ENCODE results near the gene GABPA.

DNA sequence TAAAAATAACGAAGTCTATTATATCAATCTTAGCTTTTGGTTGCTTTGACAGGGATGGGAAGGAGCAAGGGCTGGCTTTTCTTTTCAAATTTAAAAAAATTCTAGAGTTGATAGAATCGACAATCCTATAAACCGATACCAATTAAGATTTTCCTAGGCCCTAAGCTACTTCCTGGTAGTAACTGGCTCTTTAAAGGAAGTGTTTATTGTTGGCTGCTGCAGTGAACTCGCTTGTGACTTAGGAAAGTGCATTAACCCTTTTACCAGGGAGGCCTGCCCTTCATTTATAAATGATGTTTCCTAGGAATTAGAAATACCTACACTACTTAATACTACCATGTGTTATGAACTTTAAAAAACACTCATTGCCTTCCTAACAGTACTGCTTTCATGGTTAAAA, 33.2 kb upstream of the GABPA start:
- TF ChIP-seq, protein P1, sequence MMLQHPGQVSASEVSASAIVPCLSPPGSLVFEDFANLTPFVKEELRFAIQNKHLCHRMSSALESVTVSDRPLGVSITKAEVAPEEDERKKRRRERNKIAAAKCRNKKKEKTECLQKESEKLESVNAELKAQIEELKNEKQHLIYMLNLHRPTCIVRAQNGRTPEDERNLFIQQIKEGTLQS (IDR thresholded peaks at IDR 0.05): no peak
- TF ChIP-seq, protein P2, sequence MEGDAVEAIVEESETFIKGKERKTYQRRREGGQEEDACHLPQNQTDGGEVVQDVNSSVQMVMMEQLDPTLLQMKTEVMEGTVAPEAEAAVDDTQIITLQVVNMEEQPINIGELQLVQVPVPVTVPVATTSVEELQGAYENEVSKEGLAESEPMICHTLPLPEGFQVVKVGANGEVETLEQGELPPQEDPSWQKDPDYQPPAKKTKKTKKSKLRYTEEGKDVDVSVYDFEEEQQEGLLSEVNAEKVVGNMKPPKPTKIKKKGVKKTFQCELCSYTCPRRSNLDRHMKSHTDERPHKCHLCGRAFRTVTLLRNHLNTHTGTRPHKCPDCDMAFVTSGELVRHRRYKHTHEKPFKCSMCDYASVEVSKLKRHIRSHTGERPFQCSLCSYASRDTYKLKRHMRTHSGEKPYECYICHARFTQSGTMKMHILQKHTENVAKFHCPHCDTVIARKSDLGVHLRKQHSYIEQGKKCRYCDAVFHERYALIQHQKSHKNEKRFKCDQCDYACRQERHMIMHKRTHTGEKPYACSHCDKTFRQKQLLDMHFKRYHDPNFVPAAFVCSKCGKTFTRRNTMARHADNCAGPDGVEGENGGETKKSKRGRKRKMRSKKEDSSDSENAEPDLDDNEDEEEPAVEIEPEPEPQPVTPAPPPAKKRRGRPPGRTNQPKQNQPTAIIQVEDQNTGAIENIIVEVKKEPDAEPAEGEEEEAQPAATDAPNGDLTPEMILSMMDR (IDR thresholded peaks at IDR 0.05; ENCODE audit: low read depth, low read length, missing input control): no peak
- TF ChIP-seq RAD21 (IDR thresholded peaks at IDR 0.05) (no peak), TAF1 (conservative IDR thresholded peaks at IDR 0.05) (no peak), YY1 (IDR thresholded peaks at IDR 0.05) (no peak), SP1 (IDR thresholded peaks at IDR 0.05) (no peak), EGR1 (IDR thresholded peaks at IDR 0.05; ENCODE audit: low read depth in 2 of 2) (no peak), GABPA (IDR thresholded peaks at IDR 0.05 in 1 of 2, conservative IDR thresholded peaks at IDR 0.05 in 1 of 2) (no peak), JUND (IDR thresholded peaks at IDR 0.05) (no peak)
- TF ChIP-seq, protein P3, sequence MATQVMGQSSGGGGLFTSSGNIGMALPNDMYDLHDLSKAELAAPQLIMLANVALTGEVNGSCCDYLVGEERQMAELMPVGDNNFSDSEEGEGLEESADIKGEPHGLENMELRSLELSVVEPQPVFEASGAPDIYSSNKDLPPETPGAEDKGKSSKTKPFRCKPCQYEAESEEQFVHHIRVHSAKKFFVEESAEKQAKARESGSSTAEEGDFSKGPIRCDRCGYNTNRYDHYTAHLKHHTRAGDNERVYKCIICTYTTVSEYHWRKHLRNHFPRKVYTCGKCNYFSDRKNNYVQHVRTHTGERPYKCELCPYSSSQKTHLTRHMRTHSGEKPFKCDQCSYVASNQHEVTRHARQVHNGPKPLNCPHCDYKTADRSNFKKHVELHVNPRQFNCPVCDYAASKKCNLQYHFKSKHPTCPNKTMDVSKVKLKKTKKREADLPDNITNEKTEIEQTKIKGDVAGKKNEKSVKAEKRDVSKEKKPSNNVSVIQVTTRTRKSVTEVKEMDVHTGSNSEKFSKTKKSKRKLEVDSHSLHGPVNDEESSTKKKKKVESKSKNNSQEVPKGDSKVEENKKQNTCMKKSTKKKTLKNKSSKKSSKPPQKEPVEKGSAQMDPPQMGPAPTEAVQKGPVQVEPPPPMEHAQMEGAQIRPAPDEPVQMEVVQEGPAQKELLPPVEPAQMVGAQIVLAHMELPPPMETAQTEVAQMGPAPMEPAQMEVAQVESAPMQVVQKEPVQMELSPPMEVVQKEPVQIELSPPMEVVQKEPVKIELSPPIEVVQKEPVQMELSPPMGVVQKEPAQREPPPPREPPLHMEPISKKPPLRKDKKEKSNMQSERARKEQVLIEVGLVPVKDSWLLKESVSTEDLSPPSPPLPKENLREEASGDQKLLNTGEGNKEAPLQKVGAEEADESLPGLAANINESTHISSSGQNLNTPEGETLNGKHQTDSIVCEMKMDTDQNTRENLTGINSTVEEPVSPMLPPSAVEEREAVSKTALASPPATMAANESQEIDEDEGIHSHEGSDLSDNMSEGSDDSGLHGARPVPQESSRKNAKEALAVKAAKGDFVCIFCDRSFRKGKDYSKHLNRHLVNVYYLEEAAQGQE (IDR thresholded peaks at IDR 0.05): no peak
- TF ChIP-seq, protein P4, sequence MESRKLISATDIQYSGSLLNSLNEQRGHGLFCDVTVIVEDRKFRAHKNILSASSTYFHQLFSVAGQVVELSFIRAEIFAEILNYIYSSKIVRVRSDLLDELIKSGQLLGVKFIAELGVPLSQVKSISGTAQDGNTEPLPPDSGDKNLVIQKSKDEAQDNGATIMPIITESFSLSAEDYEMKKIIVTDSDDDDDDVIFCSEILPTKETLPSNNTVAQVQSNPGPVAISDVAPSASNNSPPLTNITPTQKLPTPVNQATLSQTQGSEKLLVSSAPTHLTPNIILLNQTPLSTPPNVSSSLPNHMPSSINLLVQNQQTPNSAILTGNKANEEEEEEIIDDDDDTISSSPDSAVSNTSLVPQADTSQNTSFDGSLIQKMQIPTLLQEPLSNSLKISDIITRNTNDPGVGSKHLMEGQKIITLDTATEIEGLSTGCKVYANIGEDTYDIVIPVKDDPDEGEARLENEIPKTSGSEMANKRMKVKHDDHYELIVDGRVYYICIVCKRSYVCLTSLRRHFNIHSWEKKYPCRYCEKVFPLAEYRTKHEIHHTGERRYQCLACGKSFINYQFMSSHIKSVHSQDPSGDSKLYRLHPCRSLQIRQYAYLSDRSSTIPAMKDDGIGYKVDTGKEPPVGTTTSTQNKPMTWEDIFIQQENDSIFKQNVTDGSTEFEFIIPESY (IDR thresholded peaks at IDR 0.05): no peak

Measured in liver (tissue), 3 donors.